Osteoblast (primary cell): ENCODE data around the gene PARK7. TPM values are rescaled to one million over a fixed set of nuclear protein-coding genes. Genes with fewer than 3 reads are reported as not detected.

Experiments used
- DNase-seq: peaks from one replicate; pipeline ENCODE4 v3.0.0; 2011; ENCODE audit warnings: low spot score, mixed read lengths; ENCODE audit not compliant: insufficient read length; ENCODE audit errors: missing footprints
- H2AFZ ChIP-seq: 2 replicates; pipeline ENCODE4 v1.6.0; 2011; ENCODE audit warnings: mild to moderate bottlenecking, low read length
- H3K27ac ChIP-seq: 2 replicates; pipeline ENCODE4 v1.5.1; 2011; ENCODE audit warnings: mild to moderate bottlenecking, low read depth, low read length, moderate library complexity
- H3K27me3 ChIP-seq: 2 replicates; pipeline ENCODE4 v1.6.0; 2012; ENCODE audit warnings: mild to moderate bottlenecking, control low read depth, inconsistent platforms, low read length, moderate library complexity; ENCODE audit not compliant: insufficient read depth
- H3K36me3 ChIP-seq: 2 replicates; pipeline ENCODE4 v1.5.1; 2011; ENCODE audit warnings: mild to moderate bottlenecking, low read length, control low read depth, moderate library complexity; ENCODE audit not compliant: insufficient read depth
- H3K4me1 ChIP-seq: 2 replicates; pipeline ENCODE4 v1.5.1; 2011; ENCODE audit warnings: mild to moderate bottlenecking, low read length, control low read depth, moderate library complexity; ENCODE audit not compliant: insufficient read depth
- H3K4me2 ChIP-seq: 2 replicates; pipeline ENCODE4 v1.6.0; 2011; ENCODE audit warnings: mild to moderate bottlenecking, low read length; ENCODE audit not compliant: insufficient read depth
- H3K4me3 ChIP-seq: fragments of 200-600 bp; sonication (generic); 3 replicates; pipeline ENCODE4 v1.5.1; 2012; ENCODE audit warnings: mild to moderate bottlenecking, low read length, inconsistent platforms; ENCODE audit not compliant: insufficient read depth
- H3K79me2 ChIP-seq: 2 replicates; pipeline ENCODE4 v1.6.0; 2012; ENCODE audit warnings: mild to moderate bottlenecking, low read length, control low read depth, inconsistent platforms; ENCODE audit not compliant: insufficient read depth
- H3K9me3 ChIP-seq: 2 replicates; pipeline ENCODE4 v1.5.1; 2011; ENCODE audit warnings: low read depth, low read length, control low read depth
- H4K20me1 ChIP-seq: 2 replicates; pipeline ENCODE4 v1.6.0; 2012; ENCODE audit warnings: mild to moderate bottlenecking, low read length, control low read depth; ENCODE audit not compliant: insufficient read depth
- CTCF ChIP-seq: IDR thresholded peaks from 2 replicates; pipeline ENCODE4 v1.5.1; 2011; ENCODE audit warnings: mild to moderate bottlenecking, low read depth, low read length, moderate library complexity; ENCODE audit errors: extremely low read depth
- total RNA-seq: library from RNA; depleted of rRNA; stranded (reverse); fragments of >200 nt; gene quantifications from 2 replicates; pipeline ENCODE4 v1.2.3, GENCODE V29; 2012

Gene PARK7
- total RNA-seq, 1 donor: 168 TPM

GRCh38 chr1:7983086-7983778 is 21.7 kb downstream of the PARK7 start:
- Histone ChIP-seq H3K79me2 (peaks cover 15% of the 10 kb centered on the region), H3K27me3 (no peaks in the 10 kb centered on the region), H2AFZ (no peak overlapping the region), H3K4me2 (no peak overlapping the region), H4K20me1 (peaks cover 17% of the 10 kb centered on the region), H3K4me1 (peaks cover 3% of the 10 kb centered on the region), H3K36me3 (peaks cover 65% of the 10 kb centered on the region), H3K4me3 (no peak overlapping the region), H3K9me3 (no peaks in the 10 kb centered on the region), H3K27ac (peak overlapping the region; percentile 63)
- peak; percentile 53 for DNase-seq
- TF ChIP-seq CTCF: no peak

- Histone ChIP-seq H3K27me3 (no peaks in the 10 kb centered on the region), H3K4me3 (no peak overlapping the region), H3K9me3 (no peaks in the 10 kb centered on the region), H3K4me1 (peaks cover 3% of the 10 kb centered on the region), H2AFZ (no peak overlapping the region), H4K20me1 (peaks cover 14% of the 10 kb centered on the region), H3K4me2 (no peak overlapping the region), H3K79me2 (peaks cover 15% of the 10 kb centered on the region), H3K36me3 (peaks cover 50% of the 10 kb centered on the region), H3K27ac (no peak overlapping the region)
- TF ChIP-seq CTCF: no peak
- no peak for DNase-seq
Measured at GRCh38 chr1:7984811-7985210, 23.3 kb downstream of the PARK7 start.

- no peak overlapping the region for H3K27ac ChIP-seq
- DNase-seq: no peak
- peaks cover 3% of the 10 kb centered on the region for H3K4me1 ChIP-seq
- H3K9me3 ChIP-seq: no peaks in the 10 kb centered on the region
- H3K79me2 ChIP-seq: peaks cover 15% of the 10 kb centered on the region
- no peaks in the 10 kb centered on the region for H3K27me3 ChIP-seq
- no peak overlapping the region for H2AFZ ChIP-seq
- H4K20me1 ChIP-seq: peaks cover 9% of the 10 kb centered on the region
- peaks cover 40% of the 10 kb centered on the region for H3K36me3 ChIP-seq
- no peak overlapping the region for H3K4me2 ChIP-seq
- no peak overlapping the region for H3K4me3 ChIP-seq
- no peak for TF ChIP-seq CTCF
Measured at GRCh38 chr1:7985851-7986612, 24.5 kb downstream of the PARK7 start.

- Histone ChIP-seq H4K20me1 (peaks cover 9% of the 10 kb centered on the region), H3K27ac (no peak overlapping the region), H2AFZ (no peak overlapping the region), H3K4me1 (peaks cover under 1% of the 10 kb centered on the region), H3K27me3 (no peaks in the 10 kb centered on the region), H3K4me2 (no peak overlapping the region), H3K9me3 (no peaks in the 10 kb centered on the region), H3K36me3 (peaks cover 35% of the 10 kb centered on the region), H3K79me2 (peaks cover 13% of the 10 kb centered on the region), H3K4me3 (no peak overlapping the region)
- TF ChIP-seq CTCF: no peak
- no peak for DNase-seq
Measured at GRCh38 chr1:7987528-7987927, 26.0 kb downstream of the PARK7 start.
